ENCODE results near the gene NBAS.

DNA sequence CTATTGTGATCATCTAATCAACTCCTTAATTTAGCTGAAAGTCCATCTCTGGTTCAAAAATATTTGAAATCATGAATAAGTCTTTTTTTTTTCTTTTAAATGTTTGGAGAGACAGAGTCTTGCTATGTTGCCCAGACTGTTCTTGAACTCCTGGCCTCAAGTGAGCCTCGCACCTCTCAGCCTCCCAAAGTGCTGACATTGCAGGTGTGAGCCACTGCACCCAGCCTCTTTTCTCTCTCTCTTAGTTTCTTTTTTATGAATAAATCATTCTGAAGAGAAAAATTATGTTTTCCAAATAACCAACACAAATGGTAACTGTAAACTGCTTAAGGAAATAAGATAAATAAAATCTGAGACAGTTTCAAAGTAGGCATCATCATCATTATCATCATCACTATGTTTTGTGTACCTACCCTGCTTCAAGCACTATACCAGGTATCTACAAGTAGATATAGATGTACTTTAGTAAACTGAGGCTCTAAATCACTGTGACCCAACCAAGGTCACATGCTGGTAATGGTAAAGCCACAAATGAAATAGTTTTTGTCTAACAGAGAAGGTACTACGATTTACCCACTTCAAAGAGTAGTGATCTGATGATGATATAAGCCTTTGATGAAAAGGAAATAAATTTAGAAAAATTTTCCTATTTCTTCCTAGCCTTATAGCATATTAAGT lies 5.0 kb upstream of the NBAS start:
- TF ChIP-seq POLR2AphosphoS5 (IDR thresholded peaks at IDR 0.05; ENCODE audit: low read length): no peak
- TF ChIP-seq, protein P1, sequence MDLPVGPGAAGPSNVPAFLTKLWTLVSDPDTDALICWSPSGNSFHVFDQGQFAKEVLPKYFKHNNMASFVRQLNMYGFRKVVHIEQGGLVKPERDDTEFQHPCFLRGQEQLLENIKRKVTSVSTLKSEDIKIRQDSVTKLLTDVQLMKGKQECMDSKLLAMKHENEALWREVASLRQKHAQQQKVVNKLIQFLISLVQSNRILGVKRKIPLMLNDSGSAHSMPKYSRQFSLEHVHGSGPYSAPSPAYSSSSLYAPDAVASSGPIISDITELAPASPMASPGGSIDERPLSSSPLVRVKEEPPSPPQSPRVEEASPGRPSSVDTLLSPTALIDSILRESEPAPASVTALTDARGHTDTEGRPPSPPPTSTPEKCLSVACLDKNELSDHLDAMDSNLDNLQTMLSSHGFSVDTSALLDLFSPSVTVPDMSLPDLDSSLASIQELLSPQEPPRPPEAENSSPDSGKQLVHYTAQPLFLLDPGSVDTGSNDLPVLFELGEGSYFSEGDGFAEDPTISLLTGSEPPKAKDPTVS (IDR thresholded peaks at IDR 0.05; ENCODE audit: low read depth, low read length): no peak
- TF ChIP-seq, protein P2, sequence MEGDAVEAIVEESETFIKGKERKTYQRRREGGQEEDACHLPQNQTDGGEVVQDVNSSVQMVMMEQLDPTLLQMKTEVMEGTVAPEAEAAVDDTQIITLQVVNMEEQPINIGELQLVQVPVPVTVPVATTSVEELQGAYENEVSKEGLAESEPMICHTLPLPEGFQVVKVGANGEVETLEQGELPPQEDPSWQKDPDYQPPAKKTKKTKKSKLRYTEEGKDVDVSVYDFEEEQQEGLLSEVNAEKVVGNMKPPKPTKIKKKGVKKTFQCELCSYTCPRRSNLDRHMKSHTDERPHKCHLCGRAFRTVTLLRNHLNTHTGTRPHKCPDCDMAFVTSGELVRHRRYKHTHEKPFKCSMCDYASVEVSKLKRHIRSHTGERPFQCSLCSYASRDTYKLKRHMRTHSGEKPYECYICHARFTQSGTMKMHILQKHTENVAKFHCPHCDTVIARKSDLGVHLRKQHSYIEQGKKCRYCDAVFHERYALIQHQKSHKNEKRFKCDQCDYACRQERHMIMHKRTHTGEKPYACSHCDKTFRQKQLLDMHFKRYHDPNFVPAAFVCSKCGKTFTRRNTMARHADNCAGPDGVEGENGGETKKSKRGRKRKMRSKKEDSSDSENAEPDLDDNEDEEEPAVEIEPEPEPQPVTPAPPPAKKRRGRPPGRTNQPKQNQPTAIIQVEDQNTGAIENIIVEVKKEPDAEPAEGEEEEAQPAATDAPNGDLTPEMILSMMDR (IDR thresholded peaks at IDR 0.05 in 2 of 3, conservative IDR thresholded peaks at IDR 0.05 in 1 of 3; ENCODE audit: control insufficient read depth in 2 of 3, extremely low read depth in 1 of 3, insufficient read depth in 1 of 3, low read depth in 3 of 3, low read length in 3 of 3): no peak
- no peak for TF ChIP-seq CEBPB (IDR thresholded peaks at IDR 0.05; ENCODE audit: borderline replicate concordance in 1 of 2, low read depth in 2 of 2, low read length in 2 of 2)
- TF ChIP-seq ATF7 (IDR thresholded peaks at IDR 0.05; ENCODE audit: low read depth): no peak
- no peak for TF ChIP-seq YY1 (IDR thresholded peaks at IDR 0.05; ENCODE audit: low read depth, low read length)
- no peak for TF ChIP-seq SMC3 (IDR thresholded peaks at IDR 0.05; ENCODE audit: borderline replicate concordance, low read length)
- no peak for TF ChIP-seq TAF1 (IDR thresholded peaks at IDR 0.05; ENCODE audit: borderline replicate concordance, low read depth, low read length)
- no peak for TF ChIP-seq RAD21 (IDR thresholded peaks at IDR 0.05; ENCODE audit: insufficient read depth, low read depth, low read length)
- TF ChIP-seq EP300 (IDR thresholded peaks at IDR 0.05; ENCODE audit: borderline replicate concordance in 1 of 2, control insufficient read depth in 1 of 2, low read depth in 2 of 2, low read length in 2 of 2): no peak
- TF ChIP-seq CREM (IDR thresholded peaks at IDR 0.05; ENCODE audit: low read depth): no peak

Measured in GM12878 (cell line).